ENCODE data around the gene MFAP2. TPM values are rescaled to one million over a fixed set of nuclear protein-coding genes. Genes with fewer than 3 reads are reported as not detected.

MFAP2 gene
- total and polyA plus RNA-seq, 2 of the 8 experiments (the other 6 are each of a cell fraction or from before 2014, with no cell fraction given), result 172 to 326 TPM

GRCh38 chr1:16988210-16988609 is 7.8 kb upstream of the MFAP2 start:
- Histone ChIP-seq H3K18ac (ENCODE audit: extremely low read depth, low read length) (no peak overlapping the region), H3K9me3 (ENCODE audit: insufficient read depth in 2 of 2, low read depth in 1 of 2, low read length in 1 of 2) (no peaks in the 10 kb centered on the region), H2AFZ (ENCODE audit: low read length) (no peak overlapping the region), H3K14ac (ENCODE audit: insufficient read length) (no peak overlapping the region), H3K79me2 (ENCODE audit: control insufficient read depth in 1 of 2, insufficient read depth in 2 of 2, low read length in 2 of 2) (no peaks in the 10 kb centered on the region), H3K23me2 (ENCODE audit: low read depth, low read length) (no peaks in the 10 kb centered on the region), H2BK120ac (replicated peaks; ENCODE audit: low read depth, low read length) (no peak overlapping the region), H2BK20ac (ENCODE audit: low read length) (no peak overlapping the region), H3K79me1 (ENCODE audit: low read depth, low read length) (no peaks in the 10 kb centered on the region), H3K36me3 (ENCODE audit: control insufficient read depth in 2 of 4, insufficient read depth in 4 of 4, low read length in 3 of 4) (peaks cover 0 to 9% (median 4%) of the 10 kb centered on the region in 4 experiments; a peak in 3 of 8 replicates), H4K5ac (ENCODE audit: insufficient read length, low read depth, low read length) (no peak overlapping the region), H2AK5ac (ENCODE audit: low read depth, low read length) (no peak overlapping the region), H3K56ac (replicated peaks; ENCODE audit: insufficient read length, low read depth, low read length) (no peak overlapping the region), H2BK12ac (ENCODE audit: low read depth, low read length) (no peak overlapping the region), H3K4me2 (ENCODE audit: insufficient read depth in 1 of 2, low read depth in 2 of 2, low read length in 2 of 2) (no peak overlapping the region), H4K20me1 (replicated peaks in 1 of 2; ENCODE audit: control insufficient read depth in 1 of 2, insufficient read depth in 2 of 2, low read length in 2 of 2) (peaks cover 0 to 2% of the 10 kb centered on the region in 2 experiments), H3K27ac (ENCODE audit: low read depth, low read length) (no peak overlapping the region), H4K8ac (ENCODE audit: extremely low read depth, insufficient read depth, low read length) (no peak overlapping the region), H3K27me3 (replicated peaks in 1 of 4; ENCODE audit: control insufficient read depth in 3 of 4, extremely low read depth in 1 of 4, insufficient read depth in 3 of 4, low read length in 3 of 4) (no peaks in the 10 kb centered on the region), H2BK5ac (ENCODE audit: low read depth, low read length) (0 out of 2 replicates have a peak overlapping the region, but pooled peaks have one; percentile 35), H3K4me1 (replicated peaks in 1 of 4; ENCODE audit: control insufficient read depth in 3 of 4, insufficient read depth in 4 of 4, low read length in 3 of 4) (peaks cover 0 to 3% (median 1%) of the 10 kb centered on the region in 4 experiments; a peak in 2 of 7 replicates), H3K23ac (ENCODE audit: insufficient read length) (no peak overlapping the region), H3K4ac (replicated peaks; ENCODE audit: insufficient read length, low read depth, low read length) (no peak overlapping the region), H3K9ac (replicated peaks in 1 of 4; ENCODE audit: extremely low read depth in 1 of 4, low read depth in 3 of 4, low read length in 3 of 4) (no peak overlapping the region), H3K4me3 (ENCODE audit: extremely low read depth in 1 of 4, insufficient read depth in 2 of 4, low read depth in 3 of 4, low read length in 4 of 4) (no peak overlapping the region), H4K91ac (replicated peaks; ENCODE audit: insufficient read length, low read length) (no peak overlapping the region), H2BK15ac (ENCODE audit: low read length) (no peak overlapping the region)
- FAIRE-seq, result no peak
- whole genome bisulfite sequencing, 2 experiments (ENCODE audit: extremely low coverage in 1 of 2, insufficient coverage in 1 of 2, insufficient read length in 1 of 2, insufficient replicate concordance in 2 of 2, low coverage in 1 of 2, low lambda C conversion rate in 2 of 2, missing lambda C conversion rate in 1 of 2), result 90% methylated on average over 13 of the region's 13 CpGs; no CpG with 5 or more reads in 1 of the 2 experiments
- ChIA-PET CTCF (ENCODE audit: partially characterized antibody) (interaction anchor here (0.8 to 14.2 kb wide), 16 partner anchors 9 to 292 kb away, joined by 3 to 267 read pairs (median 18); no protein-coding TSS in a partner anchor), POLR2A (ENCODE audit: partially characterized antibody) (interaction anchor here (1.6 to 2.5 kb wide), 4 partner anchors 10 to 25 kb away, joined by 5 to 16 read pairs (median 11); no protein-coding TSS in a partner anchor)
- no peak for TF ChIP-seq EGR1 (IDR thresholded peaks at IDR 0.05; ENCODE audit: borderline replicate concordance, low read depth, low read length)
- no peak for TF ChIP-seq SRF (IDR thresholded peaks at IDR 0.05; ENCODE audit: low read depth, low read length)
- no peak for DNase-seq (ENCODE audit: low read depth in 1 of 2, low spot score in 2 of 2)
